HG03039 (cell line): ENCODE results near the gene DNA2.

ENCODE experiments used
- ATAC-seq: cut with Tn5 transposase; IDR thresholded peaks from one replicate; pipeline ENCODE4 v1.9.1; 2021; ENCODE audit warnings: mild to moderate bottlenecking, moderate library complexity; ENCODE audit not compliant: unreplicated experiment

The DNA2 gene

GRCh38 chr10:68364101-68364886 lies 107.5 kb downstream of the DNA2 start:
- no peak for ATAC-seq
